SU-DHL-6 (cell line): Measurements from ENCODE around the gene CAMK1D.

Experiments
- EZH2phosphoT487 ChIP-seq: fragments of 200-600 bp; sonication (generic), shearing (Covaris generic); conservative IDR thresholded peaks from 2 replicates; pipeline ENCODE4 v1.6.1; 2018; ENCODE audit warnings: mild to moderate bottlenecking, antibody characterized with exemption, low read length, moderate library complexity, mixed read lengths
- TF ChIP-seq, protein P1 (sequence below): fragments of 200-600 bp; sonication (generic); IDR thresholded peaks from one replicate; pipeline ENCODE4 v1.5.1; 2017; ENCODE audit warnings: antibody characterized with exemption, mild to moderate bottlenecking, low read length, moderate library complexity; ENCODE audit not compliant: insufficient read depth, poor library complexity, severe bottlenecking

DNA sequence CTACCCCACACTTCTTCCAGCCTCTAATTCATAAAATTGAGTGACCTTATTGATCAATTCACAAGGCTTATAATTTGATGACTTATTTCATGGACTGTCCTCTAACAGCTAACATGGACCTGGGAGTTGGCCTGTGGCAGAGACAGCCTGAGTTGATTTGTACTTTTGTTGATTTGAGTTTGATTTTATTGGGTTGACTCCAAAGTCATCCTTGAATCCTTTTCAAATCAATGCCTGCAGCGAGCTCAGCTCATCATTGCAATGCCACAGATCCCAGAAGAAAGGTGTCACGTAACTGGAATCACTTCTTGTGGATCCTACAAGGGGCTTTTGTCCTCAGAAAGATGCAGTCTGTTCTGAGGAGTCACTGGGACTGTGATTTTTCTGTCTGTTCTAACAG is 138.0 kb downstream of the CAMK1D start:
- TF ChIP-seq, protein P1, sequence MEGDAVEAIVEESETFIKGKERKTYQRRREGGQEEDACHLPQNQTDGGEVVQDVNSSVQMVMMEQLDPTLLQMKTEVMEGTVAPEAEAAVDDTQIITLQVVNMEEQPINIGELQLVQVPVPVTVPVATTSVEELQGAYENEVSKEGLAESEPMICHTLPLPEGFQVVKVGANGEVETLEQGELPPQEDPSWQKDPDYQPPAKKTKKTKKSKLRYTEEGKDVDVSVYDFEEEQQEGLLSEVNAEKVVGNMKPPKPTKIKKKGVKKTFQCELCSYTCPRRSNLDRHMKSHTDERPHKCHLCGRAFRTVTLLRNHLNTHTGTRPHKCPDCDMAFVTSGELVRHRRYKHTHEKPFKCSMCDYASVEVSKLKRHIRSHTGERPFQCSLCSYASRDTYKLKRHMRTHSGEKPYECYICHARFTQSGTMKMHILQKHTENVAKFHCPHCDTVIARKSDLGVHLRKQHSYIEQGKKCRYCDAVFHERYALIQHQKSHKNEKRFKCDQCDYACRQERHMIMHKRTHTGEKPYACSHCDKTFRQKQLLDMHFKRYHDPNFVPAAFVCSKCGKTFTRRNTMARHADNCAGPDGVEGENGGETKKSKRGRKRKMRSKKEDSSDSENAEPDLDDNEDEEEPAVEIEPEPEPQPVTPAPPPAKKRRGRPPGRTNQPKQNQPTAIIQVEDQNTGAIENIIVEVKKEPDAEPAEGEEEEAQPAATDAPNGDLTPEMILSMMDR, result no peak
- no peak for TF ChIP-seq EZH2phosphoT487
